SK-N-MC (cell line): Measurements from ENCODE around the gene ZBTB1.

Experiments
- EZH2 ChIP-seq: fragments of 200-600 bp; sonication (generic); IDR thresholded peaks from one replicate; pipeline ENCODE4 v1.6.1; 2017; ENCODE audit warnings: antibody characterized with exemption
- POLR2AphosphoS5 ChIP-seq: IDR thresholded peaks from 2 replicates; pipeline ENCODE4 v1.6.1; 2012; ENCODE audit warnings: mild to moderate bottlenecking, low read depth, low read length, borderline replicate concordance

DNA sequence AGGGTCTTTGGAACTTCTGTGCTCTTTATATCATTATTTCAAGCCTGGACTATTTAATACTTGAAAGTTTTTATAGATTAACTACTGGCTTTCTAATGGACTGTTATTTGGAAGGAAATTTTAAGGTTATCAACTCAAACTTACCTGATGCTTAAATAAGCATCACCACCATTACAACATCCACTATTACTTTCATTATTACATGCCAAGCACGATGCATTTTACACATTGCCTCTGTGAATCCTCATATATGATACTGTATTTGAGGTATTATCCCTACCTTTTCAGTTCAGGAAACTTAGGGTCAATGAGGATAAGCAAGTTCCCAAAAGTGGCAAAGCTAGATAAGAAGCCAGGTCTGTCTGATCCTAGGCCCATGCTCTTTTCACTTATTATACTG, 12.4 kb downstream of the ZBTB1 start:
- TF ChIP-seq POLR2AphosphoS5 (no peak), EZH2 (no peak)
